G401.6 (cell line): ENCODE data around the gene COL4A1.

Source experiments
- FAIRE-seq: peaks from 2 replicates; lab custom pipeline; 2012; peaks lifted over from hg19 to GRCh38; lab: Jason Lieb, UNC

Gene COL4A1

DNA sequence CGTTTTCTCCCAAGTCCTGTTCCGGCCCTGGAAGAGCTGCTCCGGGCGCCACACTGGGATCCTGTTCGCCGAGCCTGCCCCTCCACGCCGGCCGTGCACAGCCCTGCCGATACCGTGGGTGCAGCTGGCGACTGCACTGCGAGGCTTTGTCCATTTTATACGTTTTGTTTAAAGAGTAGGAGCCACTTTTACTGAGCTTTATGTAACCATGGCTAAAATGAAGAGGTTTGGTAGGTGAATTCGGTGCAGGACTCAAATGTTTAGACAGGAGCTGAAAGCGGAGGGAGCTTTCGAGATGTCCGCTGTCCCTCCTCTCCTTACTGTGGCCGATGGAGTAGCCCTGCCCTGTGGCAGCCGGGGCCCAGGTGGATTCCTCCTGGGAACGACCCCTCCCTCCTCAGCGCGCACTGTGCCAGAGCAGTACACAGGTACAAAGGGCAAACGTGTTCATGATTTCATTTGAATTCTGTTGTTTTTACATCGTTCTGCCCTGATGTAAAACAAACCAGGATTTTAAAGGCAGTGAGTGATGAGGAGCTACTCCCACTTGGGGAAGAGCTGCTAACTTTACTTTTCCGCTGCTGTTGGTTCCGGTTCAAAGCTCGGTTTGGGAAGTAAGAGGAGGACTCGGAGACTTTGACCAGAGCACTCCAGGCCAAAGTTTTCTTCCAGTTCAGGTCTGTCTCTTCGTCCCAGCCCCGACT, 1.9 kb upstream of the COL4A1 start:
- FAIRE-seq: no peak

DNA sequence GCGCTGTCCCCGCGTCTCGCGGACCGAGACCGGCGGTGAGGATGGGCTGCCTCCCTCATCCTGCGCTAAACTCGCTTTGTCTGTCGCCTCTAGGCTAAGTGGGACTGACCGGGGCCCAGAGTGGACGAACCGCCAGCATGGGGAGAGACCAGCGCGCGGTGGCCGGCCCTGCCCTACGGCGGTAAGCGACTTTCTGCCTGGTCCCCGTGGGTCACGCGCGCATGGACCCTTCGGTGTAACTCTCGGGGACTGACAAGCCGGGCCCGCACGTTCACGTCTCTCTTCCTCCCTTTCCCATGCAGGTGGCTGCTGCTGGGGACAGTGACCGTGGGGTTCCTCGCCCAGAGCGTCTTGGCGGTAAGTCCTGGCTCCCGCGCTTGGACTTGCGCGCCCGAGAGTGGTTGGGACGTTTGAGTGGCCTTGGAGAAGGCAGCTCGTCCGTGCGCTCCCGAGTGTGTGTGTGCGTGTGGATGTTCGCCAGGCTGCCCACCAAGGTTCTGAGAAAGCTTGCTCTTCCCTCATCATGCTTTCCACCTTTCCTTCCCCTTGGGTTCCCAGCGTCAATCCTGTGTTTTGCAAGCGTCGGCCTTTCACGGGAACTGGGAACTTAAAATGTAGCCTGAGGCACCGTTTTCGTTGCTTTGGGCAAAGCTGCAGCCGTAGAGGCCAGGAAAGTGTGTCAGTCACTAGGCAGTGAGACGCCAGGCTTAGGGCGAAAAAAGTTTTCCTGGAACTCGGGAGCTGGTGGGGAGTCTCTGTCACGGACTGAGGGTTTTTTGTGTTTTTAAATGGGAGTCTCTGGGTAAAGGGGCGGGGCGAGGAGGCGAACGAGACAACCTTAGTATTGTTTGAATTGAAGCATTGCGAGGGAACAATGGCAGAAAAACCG, 1.1 kb upstream of the COL4A1 start:
- no peak for FAIRE-seq

DNA sequence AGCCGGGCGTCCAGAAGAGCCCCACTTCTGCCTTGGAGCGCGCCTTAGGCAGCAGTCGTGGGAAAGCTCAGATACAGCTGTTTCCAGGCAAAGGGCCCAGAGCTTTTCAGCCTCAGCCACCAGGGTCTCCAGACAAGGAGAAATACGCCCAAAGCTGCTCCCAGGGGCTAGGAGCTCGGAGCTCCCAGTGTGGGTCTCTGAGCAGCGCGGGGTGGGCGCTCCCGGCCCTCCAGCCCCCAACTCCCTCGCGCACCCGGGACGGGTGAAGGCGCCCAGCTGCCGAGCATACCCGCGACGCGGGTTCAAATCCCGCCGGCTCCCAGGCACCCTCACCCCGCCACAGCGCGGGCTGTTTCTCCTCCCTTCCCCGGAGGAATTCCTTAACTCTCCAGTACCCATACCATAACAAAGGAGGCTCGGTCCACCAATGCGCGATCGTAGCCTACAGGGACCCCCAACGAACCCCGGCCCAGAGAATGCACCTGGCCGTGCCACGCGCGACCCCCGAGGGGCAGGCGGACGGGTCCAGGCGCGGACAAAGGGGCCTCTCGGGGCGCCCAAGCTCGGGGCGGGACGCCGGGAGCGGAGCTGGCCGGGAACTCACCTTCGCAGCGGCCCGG, 507 bp downstream of the COL4A1 start:
- no peak for FAIRE-seq

DNA sequence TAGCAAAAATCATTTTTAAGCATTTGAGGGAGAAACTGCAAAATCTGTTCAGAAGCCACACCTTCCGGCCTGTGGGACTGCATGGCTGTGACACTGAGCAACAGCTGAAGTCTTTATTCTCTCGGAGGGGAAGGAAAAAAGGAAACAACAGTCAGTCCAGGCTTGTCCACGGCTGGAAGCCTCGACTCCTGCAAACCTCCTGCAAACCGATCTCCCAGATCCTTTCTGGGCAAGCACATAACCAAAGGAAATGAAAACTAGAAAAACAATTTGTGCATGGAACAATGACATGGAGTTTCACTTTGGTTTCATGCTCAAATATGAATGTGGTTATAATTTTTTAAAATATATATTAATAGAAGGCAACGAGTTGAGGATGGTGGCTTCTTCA, 1.0 kb downstream of the COL4A1 start:
- no peak for FAIRE-seq

DNA sequence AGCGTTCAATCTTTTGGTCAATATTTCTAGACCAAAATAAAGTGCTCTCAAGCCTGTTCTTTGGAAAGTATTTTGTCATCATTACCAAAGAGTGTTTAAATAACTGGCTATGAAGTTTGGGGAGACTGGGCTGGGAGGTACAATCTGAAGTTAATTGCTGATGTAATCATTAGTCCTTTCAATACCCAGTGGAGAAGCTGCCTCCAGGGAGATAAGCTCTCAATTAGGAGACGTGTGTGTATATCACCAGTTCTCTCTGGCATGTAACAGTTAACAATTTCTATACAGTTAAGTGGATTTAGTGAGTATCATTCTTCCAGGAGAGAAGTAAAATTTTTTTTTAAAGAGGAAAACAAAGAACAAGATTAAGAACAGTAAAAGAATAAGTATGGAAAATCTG, 1.4 kb downstream of the COL4A1 start:
- FAIRE-seq: no peak

DNA sequence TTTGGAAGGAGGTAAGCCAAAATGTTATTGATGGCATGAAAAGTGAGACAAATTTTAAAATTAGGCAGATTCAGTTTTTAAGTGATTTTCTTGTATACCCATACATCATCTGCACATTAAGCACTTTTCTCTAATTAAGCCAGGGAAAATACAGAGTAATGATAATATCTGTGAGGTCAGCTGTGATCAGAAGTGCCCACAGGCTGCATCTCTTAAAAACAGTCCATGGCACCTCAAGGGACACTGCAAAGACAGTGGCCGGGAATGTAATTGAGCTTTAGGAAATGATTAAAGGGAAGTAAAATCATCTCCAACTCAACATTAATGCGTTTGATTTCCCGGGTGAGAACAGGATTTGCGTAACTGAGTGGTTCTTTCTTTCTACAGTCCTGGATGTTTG, 2.0 kb downstream of the COL4A1 start:
- no peak for FAIRE-seq

DNA sequence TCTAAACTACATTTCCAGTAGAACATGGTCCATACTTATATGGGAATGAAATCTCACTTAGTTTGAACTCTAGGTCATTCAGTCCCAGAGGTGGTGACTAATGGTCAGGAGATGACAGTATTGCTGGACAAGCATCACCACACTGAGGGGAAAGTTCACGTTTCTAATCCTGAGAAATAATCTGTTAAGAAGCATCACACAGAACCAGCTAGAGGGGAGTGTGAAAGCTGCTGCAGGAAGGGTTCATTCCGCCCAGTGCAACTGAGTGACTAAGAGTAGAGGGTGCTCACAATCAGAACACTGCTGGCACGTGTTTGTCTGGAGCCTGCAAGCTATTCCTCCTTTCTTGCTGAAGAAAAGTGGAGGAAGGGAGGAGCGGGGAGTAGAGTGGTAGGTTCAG, 2.7 kb downstream of the COL4A1 start:
- FAIRE-seq: no peak

DNA sequence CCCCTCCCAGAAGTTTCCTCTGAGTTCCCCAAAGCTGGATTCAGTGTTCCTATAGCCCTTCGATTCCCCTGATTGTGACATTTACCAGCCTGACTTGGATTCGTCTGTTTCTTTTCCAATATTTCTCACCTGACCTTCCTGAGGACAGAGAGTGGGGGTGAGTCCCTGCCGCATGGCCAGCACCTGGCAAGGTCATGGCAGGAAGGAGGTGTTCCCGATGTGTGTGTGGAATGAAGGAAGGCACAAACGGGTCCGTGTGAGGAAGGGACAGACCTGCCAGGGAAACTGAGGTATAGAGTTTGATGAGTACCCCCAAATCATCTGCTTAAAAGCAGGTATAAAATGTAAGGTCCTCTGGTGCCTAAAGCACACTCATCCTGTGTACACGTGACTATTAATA, 3.3 kb downstream of the COL4A1 start:
- no peak for FAIRE-seq

DNA sequence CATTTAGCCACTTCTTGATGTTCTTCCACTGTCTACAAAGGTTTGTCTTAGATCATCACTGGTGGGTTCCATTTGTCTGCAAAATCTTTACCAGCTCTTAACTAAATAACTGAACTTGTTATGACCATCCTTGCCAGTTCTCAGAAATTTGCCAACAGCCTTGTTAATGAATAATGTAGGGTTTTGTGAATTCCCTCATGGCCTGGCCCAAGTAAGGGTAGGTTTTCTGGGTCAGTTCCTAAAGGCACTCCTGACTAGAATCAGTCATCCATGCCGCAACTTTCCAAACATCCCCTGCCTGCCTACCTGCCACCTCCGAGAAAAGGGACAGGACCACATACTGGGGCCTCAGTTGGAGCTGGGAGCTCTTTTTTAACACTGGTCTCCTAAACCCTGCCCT, 4.0 kb downstream of the COL4A1 start:
- no peak for FAIRE-seq

DNA sequence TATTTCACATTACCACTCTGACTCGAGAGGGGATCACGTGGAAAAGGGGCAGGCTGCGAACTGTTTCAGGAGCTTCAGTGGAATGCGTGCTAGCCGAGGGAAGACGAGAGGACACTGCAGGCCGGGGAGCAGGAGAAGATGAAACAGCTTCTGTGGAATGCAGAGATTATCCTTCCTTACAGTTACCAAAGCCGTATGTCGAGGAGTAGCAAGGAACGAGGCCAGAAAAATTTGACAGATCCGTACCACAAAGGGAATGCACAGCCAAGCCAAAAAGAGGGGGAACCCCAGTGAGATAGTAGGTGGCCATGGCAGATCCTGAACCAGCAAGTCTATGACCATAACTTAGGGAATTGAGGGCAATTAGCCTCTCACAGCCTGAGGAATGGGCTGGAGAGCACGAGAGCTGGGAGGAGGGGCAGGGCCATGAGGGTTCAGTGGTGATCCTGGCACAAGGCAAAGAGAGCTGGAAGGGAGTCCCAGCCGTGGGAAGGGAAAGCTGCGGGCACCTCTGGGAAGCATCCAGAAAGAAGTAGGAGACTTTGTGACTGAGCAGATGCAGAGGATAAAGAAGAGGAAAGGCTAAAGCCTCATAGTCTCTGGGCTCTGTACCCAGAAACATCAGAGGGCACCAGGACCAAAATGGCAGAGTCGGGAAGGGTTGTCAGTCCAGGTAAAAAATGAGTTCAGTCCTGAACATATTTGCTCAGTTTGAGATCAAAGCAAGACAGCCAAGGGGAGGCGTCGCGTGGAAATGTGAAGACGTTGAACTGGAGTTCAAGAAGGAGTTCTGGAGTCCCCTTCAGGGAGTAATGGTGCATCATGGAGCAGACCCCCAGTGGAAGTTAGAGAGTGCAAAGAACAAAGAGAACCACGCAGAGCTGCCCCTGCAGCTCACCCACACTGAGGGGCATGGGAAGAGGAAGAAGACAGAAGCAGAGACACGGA, 5.1 kb downstream of the COL4A1 start:
- FAIRE-seq: no peak

DNA sequence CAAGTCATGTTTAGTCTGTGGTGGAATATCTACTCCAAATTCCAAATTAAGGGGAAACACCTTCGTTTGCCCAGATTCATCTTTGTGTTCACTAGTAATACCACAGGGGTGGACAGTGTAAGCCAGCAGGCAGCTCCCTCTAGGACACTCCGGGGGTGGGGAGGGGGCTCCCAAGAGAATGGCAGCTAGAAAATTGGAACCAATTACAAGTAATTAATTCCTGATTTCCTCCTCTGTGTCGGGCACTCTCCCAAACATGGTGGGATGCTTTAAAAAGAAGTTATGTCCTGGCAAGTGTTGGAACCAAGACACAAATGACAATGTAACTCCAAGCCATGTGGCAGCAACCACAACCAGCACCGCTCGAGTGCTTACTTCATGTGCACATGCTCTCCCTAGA, 5.9 kb downstream of the COL4A1 start:
- FAIRE-seq: no peak

DNA sequence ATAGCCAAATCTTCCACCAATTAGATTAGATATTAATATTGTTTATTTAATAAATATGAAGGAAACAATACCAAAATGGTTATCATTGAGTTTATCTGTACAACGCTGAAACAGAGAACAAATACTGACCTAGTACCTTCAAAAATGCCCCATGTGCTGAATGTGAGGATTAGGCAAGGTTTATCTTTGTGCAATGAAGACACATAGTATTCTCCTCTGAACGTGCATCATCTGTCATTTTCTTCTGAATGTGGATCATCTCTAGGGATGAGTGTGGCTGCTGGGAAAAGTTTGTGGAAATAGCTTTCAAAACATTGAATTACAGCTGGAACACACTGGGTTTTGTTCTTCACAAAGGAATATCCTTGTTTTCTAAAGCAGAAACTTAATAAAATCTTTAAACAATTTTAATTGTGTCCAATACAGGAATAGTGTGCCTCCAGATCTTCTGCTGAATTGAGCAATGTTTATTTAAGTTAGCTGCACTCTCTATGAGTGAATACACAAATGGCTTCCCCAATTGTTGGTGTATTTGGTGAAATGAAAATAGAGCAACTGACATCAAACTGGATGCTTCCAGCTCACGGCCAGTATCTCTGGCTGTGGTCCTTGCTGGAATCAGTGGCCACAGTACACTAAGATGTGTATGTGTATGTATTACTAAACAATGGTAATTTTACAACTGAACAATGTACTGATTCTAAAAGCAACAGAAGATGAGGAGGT, 6.7 kb downstream of the COL4A1 start:
- FAIRE-seq: no peak

DNA sequence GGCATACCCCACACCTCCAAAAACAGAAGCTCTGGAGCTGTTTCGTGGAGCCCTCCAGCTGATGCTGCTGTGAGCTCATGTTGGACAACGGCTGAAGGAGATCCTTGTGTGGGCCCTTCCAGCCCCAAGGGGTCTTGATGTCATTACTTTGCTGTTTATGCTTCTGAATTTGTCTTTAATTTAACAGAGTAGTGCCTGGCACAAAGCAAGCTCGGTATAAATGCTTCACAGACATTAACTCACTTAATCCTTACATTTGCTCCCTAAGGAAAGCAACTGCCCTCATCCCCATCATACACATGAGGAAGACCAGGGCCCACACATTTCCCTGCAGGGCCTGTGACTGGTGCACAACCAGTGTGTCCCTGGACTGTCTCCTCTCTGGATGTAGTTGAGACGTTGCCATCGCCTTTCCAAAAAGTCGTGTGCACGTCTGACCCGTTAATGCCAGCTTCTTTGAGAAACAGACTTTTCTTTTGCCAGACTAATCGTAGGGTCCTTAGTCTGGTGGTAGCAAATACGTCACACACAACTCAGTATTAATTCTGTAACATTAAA, 7.6 kb downstream of the COL4A1 start:
- FAIRE-seq: no peak

DNA sequence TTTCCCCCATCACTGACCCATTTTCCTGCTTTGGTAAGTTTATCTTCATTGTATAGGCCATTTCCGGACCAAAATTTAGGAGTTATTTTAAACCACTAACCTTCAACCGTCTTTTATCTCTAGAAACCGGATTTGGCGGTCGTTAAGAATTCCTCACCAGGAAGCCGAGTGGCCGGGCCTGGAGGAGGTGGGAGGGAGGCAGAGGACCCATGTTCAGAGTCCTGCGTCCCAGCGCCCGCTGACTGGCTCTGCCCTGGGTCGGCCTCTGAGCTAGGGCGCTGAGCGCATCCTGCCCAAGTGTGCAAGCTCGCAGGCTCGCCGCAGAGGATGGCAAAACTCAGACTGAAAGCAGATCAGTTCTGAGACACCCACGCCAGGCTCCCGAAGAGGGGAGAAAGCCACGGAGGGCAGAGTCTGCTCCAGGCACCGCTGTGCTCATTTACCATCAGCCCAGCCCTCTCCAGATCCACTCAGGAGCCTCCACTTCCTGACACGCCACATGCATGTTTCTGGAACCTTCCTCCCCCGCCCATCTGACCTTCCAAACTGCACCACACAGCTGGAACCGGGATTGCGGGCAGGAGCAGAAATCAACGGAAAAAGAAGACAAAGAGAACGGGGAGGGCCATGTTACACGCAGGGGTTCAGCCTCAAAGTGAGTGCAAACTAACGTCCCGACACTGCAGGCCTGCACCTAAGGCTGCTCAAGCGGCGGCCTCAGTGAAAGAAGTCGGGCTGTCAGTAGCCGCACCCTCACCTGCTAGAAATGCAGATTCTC, 8.3 kb downstream of the COL4A1 start:
- FAIRE-seq: no peak

DNA sequence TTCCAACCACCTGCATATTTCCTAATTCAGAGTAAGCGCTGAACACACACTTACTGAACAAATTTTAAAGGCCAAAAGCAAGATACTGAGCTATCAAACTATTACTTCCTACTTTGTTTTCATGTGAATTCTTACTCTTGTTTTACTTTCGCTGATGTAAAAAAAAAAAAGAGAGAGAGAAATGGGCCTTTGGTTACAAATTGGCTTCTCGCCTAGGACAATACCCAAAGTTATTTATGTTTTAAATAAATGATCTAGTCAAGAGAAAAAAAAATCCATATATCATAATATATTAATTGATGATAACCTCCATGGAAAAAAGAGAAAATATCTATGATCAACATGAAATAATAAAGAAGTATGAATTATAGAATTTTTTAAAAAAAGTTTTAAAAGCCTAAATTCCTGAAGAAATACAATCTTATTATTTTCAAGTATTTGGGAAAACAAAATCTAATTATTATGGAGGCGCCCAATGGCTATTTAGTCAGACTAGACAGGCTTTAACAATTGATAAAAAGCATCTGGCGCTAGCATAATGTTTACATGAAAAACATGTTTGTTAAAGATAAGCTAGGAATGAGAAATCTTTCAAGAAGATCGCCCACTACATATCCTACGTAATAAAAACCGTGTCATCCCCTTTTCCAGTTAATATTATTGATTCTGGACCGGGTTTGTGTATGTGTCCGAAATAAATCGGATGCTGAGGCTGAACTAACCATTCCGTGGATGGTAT, 9.0 kb downstream of the COL4A1 start:
- no peak for FAIRE-seq

DNA sequence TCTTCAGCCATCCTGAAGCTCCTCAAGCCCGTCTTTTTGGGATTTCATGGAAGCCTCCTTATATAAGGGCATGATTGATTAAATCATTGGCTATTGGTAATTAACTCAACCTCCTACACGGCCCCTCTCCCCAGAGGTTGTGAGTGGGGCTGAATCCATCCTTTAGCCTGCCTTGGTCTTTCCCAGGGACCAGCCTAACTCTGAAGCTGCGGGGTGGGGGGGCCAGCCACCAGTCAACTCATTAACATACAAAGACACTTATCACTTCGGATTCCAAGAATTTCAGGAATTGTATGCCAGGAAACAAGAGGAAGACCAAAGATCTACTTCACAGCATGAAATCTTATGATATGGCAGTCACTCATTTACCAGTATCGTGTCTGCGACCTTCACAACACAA, 9.9 kb downstream of the COL4A1 start:
- no peak for FAIRE-seq

DNA sequence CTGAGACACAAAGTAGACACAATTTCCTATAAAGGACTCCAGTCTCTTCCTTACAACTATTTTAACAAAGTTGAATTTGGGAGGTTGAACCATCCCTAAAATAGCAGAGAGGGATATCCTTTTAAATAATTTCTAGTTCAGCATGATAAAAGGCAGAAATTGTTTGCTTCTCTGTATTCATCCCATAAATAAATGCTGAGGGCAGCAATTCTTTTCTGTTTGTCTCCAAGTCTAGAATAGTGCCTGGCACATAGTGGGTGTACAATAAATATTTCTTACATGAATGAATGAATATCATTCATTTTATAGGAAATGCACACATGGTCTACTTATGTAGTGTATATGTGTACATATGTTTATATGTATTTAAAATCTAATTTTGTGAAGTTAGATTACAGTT, 12.3 kb downstream of the COL4A1 start:
- no peak for FAIRE-seq

DNA sequence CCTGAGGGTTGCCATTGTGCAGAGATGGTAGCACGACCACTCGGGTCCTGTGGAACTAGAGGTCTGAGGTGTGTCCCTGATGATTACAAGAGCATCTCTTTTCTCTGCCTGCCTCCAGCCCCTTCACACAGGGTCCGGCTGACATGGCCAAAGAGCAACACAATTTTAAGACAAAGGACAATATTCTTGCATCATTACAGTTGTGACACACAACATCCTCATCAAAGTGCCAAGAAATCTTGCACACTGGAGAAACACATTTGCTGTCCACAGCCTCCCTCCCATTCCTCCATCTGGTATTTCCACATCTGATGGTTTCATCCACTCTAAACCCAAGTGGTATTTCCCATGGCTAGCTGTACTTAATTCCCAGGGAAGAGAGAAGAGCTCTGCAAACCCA, 12.8 kb downstream of the COL4A1 start:
- no peak for FAIRE-seq

DNA sequence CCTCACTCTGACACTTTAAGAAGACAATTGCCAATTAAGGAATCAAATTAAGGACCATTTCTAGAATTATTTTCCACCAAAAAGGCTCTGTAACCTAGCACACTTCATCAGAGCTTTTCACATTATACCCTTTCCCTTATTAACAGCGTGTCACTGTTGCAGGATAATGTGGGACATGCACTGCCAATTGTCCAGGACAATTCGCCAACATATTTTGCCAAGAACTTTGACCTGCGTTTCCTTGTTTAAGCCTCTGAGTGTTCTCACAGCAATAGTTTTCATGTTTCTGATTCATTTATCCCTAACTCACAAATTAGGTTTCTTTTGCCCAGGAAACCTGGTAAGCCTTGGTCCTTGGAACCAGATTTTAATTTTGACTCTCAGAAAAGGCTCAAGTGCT, 13.3 kb downstream of the COL4A1 start:
- no peak for FAIRE-seq

DNA sequence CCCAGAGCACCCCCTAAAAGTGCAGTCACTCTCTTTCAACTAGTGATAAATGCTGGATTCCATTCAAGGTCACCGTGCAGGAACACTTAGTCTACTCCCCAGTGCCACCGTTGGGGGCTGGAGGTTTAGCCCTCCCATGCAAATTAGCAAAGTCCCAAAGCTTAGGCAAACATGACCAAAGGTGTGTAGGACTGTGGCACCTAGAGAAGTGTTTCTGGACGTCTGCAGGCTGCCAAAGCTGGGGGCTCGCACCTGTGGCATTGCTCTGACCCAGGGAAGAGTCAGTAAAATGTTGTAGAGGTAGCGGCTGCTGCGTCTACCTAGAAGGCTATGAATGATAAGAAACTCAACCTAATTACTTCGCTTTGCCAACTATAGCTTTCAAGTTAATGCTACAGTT, 13.9 kb downstream of the COL4A1 start:
- no peak for FAIRE-seq
